Measurements from ENCODE around the gene BDH2. TPM values are rescaled to one million over a fixed set of nuclear protein-coding genes. Genes with fewer than 3 reads are reported as not detected.

The BDH2 gene
- polyA plus RNA-seq, 2 of the 4 experiments (the other 2 are of a cell fraction), result 15.7 to 28.2 TPM

DNA sequence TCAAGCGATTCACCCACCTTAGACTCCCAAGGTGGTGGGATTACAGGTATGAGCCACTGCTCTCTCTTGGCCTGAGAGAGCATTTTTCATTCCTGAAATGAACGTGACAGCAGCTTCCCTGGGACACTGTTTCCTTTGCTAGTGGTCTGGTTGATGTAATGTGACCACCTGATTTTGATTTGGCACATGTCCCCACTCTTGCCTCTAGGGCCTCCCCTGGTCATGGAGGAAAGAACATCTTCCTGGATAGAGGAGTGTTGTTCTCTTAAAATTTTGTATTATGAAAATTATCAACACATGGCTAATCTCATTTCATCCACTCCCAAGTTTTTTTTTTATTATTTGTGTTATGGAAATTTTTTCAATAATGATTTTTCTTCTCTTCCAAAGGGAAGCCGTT, 46.9 kb downstream of the BDH2 start:
- no peak for ATAC-seq
- WGBS (ENCODE audit: missing lambda C conversion rate), result 55% methylated on average over 2 of the region's 3 CpGs
- ChIA-PET CTCF (interaction anchor here (0.8 to 1.1 kb wide), 2 partner anchors 11 to 39 kb away, joined by 5 to 6 read pairs; no protein-coding TSS in a partner anchor), POLR2A (no interaction called here)
- H3K4me3 ChIP-seq, result no peak overlapping the region
- no peaks in the 10 kb centered on the region for H3K9me3 ChIP-seq
- DNase-seq (ENCODE audit: low read depth in 1 of 2, low spot score in 1 of 2), result no peak
- no peak for FAIRE-seq
- no peak overlapping the region for H3K27ac ChIP-seq
- no peaks in the 10 kb centered on the region for H3K4me1 ChIP-seq
- no peak overlapping the region for H3K4me2 ChIP-seq
- no peak for TF ChIP-seq NFE2L2 (conservative IDR thresholded peaks at IDR 0.05; ENCODE audit: low read length)
- TF ChIP-seq ZNF302 (CRISPR knock-in tag; IDR thresholded peaks at IDR 0.05), result no peak
- no peak for TF ChIP-seq SREBF2 (IDR thresholded peaks at IDR 0.05)
- TF ChIP-seq FOSB (CRISPR knock-in tag; IDR thresholded peaks at IDR 0.05), result no peak
- no peak for TF ChIP-seq NR3C1 (IDR thresholded peaks at IDR 0.05)
- no peak for TF ChIP-seq JUNB (IDR thresholded peaks at IDR 0.05)
- TF ChIP-seq CEBPB (IDR thresholded peaks at IDR 0.05), result no peak
- no peak for TF ChIP-seq EHF (CRISPR knock-in tag; IDR thresholded peaks at IDR 0.05)
- TF ChIP-seq EHMT2 (IDR thresholded peaks at IDR 0.05; ENCODE audit: low read depth), result no peak
- TF ChIP-seq, protein P1, sequence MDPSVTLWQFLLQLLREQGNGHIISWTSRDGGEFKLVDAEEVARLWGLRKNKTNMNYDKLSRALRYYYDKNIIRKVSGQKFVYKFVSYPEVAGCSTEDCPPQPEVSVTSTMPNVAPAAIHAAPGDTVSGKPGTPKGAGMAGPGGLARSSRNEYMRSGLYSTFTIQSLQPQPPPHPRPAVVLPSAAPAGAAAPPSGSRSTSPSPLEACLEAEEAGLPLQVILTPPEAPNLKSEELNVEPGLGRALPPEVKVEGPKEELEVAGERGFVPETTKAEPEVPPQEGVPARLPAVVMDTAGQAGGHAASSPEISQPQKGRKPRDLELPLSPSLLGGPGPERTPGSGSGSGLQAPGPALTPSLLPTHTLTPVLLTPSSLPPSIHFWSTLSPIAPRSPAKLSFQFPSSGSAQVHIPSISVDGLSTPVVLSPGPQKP (IDR thresholded peaks at IDR 0.05; ENCODE audit: low read depth, low read length), result no peak

DNA sequence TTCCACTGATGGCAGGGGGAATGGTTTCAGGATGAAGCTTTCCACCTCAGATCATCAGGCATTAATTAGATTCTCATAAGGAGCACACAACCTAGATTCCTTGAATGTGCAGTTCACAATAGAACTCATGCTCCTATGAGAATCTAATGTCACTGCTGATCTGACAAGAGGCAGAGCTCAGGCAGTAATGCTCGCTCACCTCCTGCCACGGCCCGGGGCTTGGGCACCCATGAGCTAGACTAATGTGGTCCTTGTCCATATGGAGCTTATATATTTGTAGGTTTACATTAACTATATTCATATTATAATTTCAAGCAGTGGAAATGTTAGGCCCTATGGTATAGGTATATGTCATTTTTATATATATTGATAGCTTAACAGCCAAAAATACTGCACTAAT, 47.5 kb downstream of the BDH2 start:
- DNase-seq (ENCODE audit: low read depth in 1 of 2, low spot score in 1 of 2), result no peak
- no peak for FAIRE-seq
- Histone ChIP-seq H3K4me3 (no peak overlapping the region), H3K4me2 (no peak overlapping the region), H3K4me1 (no peaks in the 10 kb centered on the region), H3K9me3 (no peaks in the 10 kb centered on the region), H3K27ac (no peak overlapping the region)
- TF ChIP-seq HEYL (CRISPR knock-in tag; IDR thresholded peaks at IDR 0.05), result no peak
- TF ChIP-seq JUN (IDR thresholded peaks at IDR 0.05), result no peak
- no peak for TF ChIP-seq EHMT2 (IDR thresholded peaks at IDR 0.05; ENCODE audit: low read depth)
- 90% methylated on average over 3 of the region's 3 CpGs for WGBS (ENCODE audit: missing lambda C conversion rate)
- POLR2A ChIA-PET, result no interaction called here
- CTCF ChIA-PET, result interaction anchor here (0.8 to 1.1 kb wide), 3 partner anchors 9 to 40 kb away, joined by 5 to 6 read pairs (median 5); no protein-coding TSS in a partner anchor
- no peak for ATAC-seq

DNA sequence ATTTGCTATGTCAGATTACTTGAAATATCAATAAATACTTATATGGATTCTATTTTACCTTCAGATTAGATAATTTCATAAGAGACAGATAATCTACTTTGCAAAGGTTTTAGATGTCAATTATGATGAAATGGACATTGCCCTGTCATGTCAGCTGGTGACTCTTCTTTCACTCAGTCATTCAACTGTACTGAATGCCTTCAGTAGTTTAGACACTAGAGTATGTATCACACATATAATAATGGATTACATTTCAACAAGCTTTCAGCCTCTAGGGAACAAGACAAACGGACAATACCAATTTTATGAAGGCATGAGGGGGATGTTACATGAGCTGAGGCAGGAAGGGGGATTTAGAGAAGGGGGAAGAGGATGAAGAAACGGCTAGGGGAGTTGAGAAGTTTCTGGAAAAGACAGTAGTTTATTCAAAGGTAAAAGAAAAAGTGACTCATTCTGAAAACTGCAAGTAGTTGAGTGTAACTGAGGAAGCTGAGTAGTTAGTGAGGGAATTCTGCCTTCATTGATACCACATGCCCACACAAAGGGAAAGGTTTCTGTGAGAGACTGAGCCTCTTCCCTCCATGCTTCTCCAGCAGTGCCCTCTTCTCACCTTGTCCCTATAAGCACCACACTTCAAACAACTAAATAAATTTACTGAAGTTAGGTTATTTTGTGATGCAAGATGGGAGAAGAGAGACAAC, 48.7 kb downstream of the BDH2 start:
- Histone ChIP-seq H3K4me3 (no peak overlapping the region), H3K4me1 (no peaks in the 10 kb centered on the region), H3K27ac (no peak overlapping the region), H3K9me3 (no peaks in the 10 kb centered on the region), H3K4me2 (no peak overlapping the region)
- FAIRE-seq (no peak), DNase-seq (ENCODE audit: low read depth in 1 of 2, low spot score in 1 of 2) (no peak), ATAC-seq (no peak)
- CTCF ChIA-PET, result no interaction called here
- 34% methylated on average over 2 of the region's 2 CpGs for WGBS (ENCODE audit: missing lambda C conversion rate)
- POLR2A ChIA-PET, result no interaction called here
- TF ChIP-seq HDAC2 (IDR thresholded peaks at IDR 0.05) (no peak), EP300 (IDR thresholded peaks at IDR 0.05) (no peak), MAZ (IDR thresholded peaks at IDR 0.05; ENCODE audit: borderline replicate concordance, low read depth, low read length) (no peak), RNF2 (IDR thresholded peaks at IDR 0.05; ENCODE audit: borderline replicate concordance, low read depth) (no peak)
- TF ChIP-seq, protein P1 (IDR thresholded peaks at IDR 0.05; ENCODE audit: low read depth, low read length), result no peak

DNA sequence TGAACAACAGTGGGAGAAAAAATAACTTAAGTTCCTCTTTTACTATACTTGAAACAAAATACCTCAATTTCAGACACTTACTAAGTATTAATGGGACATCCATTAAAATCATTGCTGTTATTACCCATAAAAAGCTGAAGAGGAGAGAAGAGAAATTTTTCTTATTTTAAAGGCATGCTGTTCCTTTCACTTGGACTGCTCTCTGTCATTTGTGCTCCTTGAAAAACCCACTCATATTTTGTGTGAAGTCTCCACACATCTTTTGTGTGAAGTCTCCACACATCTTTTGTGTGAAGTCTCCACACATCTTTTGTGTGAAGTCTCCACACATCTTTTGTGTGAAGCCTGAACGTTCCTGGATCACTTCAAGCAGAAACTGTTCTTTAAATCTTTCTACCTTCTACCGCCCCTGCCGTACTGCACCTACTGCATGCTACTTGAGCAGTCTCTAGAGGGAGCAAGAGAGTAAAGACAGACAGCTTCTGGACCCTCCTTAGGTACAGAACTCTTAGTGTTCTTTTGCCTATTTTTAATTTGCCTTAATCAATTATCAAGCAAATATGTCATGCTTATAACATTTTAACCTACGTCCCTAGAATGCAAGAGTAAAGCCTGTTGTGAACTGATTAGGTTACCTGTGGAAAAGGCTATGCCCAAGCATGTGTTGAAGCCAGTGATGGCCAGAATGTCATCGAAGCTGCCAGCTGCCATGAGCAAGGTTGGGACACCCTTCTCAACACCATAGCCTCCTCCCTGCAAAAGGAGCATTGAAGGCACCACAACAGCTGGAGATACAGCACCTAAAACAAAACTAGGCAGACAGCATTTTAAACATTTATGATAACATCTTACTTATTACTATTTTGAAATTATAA, 53.0 kb downstream of the BDH2 start:
- 31% methylated on average over 5 of the region's 5 CpGs for WGBS (ENCODE audit: missing lambda C conversion rate)
- DNase-seq (ENCODE audit: low read depth in 1 of 2, low spot score in 1 of 2) (peak; percentile 21 to 50), ATAC-seq (peak; percentile 99), FAIRE-seq (no peak)
- Histone ChIP-seq H3K4me3 (no peak overlapping the region), H3K27ac (no peak overlapping the region), H3K4me2 (no peak overlapping the region), H3K9me3 (no peaks in the 10 kb centered on the region), H3K4me1 (no peaks in the 10 kb centered on the region)
- ChIA-PET POLR2A (no interaction called here), CTCF (interaction anchor here (0.6 to 1.5 kb wide), 14 partner anchors 10 to 1505 kb away, joined by 3 to 6 read pairs (median 3); no protein-coding TSS in a partner anchor)
- TF ChIP-seq, protein P2, sequence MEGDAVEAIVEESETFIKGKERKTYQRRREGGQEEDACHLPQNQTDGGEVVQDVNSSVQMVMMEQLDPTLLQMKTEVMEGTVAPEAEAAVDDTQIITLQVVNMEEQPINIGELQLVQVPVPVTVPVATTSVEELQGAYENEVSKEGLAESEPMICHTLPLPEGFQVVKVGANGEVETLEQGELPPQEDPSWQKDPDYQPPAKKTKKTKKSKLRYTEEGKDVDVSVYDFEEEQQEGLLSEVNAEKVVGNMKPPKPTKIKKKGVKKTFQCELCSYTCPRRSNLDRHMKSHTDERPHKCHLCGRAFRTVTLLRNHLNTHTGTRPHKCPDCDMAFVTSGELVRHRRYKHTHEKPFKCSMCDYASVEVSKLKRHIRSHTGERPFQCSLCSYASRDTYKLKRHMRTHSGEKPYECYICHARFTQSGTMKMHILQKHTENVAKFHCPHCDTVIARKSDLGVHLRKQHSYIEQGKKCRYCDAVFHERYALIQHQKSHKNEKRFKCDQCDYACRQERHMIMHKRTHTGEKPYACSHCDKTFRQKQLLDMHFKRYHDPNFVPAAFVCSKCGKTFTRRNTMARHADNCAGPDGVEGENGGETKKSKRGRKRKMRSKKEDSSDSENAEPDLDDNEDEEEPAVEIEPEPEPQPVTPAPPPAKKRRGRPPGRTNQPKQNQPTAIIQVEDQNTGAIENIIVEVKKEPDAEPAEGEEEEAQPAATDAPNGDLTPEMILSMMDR (IDR thresholded peaks at IDR 0.05), result peak; percentile 49
- TF ChIP-seq SREBF2 (IDR thresholded peaks at IDR 0.05) (no peak), RAD21 (conservative IDR thresholded peaks at IDR 0.05 in 1 of 2, IDR thresholded peaks at IDR 0.05 in 1 of 2) (peak; percentile 30 to 42; a peak in 3 of 5 replicates), HDAC2 (IDR thresholded peaks at IDR 0.05) (no peak), SMC3 (IDR thresholded peaks at IDR 0.05) (0 out of 3 replicates have a peak, but pooled peaks have one; percentile 23)
- TF ChIP-seq, protein P3, sequence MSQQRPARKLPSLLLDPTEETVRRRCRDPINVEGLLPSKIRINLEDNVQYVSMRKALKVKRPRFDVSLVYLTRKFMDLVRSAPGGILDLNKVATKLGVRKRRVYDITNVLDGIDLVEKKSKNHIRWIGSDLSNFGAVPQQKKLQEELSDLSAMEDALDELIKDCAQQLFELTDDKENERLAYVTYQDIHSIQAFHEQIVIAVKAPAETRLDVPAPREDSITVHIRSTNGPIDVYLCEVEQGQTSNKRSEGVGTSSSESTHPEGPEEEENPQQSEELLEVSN (IDR thresholded peaks at IDR 0.05; ENCODE audit: borderline replicate concordance, low read depth), result no peak

Data from A549 (cell line).